GM19025 (cell line): Measurements from ENCODE around the gene PRR23A.
"Not testable (repeated sequence)": the region's sequence is repeated elsewhere in the genome, so short reads cannot be mapped to it uniquely, and the experiment has no call there.

ENCODE experiments used
- ATAC-seq: cut with Tn5 transposase; IDR thresholded peaks from one replicate; pipeline ENCODE4 v1.9.1; 2021; ENCODE audit warnings: mild to moderate bottlenecking, low read depth, moderate library complexity; ENCODE audit not compliant: unreplicated experiment

PRR23A gene

DNA sequence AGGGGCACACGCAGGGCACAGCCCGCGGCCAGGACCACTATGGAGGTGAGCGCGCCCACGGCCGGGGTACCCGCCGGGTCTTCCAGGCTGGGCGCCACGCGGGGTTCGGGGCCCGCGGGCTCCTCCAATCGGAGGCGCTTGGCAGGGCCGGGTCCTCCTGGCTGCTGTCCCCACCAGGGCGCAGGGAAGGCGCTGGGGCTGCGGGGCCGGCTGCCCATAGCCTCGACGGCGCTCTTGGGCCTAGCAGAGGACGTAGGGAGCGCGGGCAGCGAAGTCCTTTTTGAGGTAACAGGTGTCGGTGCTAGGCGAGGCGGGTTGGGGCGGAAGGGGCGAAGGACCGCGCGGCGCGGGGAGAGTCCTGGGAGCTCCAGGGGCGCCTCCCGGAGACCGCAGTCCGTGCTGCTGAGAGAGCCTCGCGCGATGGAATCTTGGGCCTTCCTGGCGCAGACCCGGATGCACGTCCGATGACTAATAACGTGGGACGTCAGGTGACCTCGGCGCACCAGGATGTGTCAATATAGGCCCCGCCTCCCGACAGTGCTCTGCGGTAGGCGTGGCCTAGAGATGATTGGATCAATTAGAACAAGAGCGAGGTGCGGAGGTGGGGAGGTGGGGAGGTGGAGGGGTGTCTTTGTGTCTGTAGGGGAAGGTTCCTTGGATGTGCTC, at the start of gene PRR23A:
Gene PRR23A, minus strand, starts transcription at position 218 of the 666 bp plus-strand sequence. Its CDS starts 0 bp downstream, at position 218.
- no peak for ATAC-seq

GRCh38 chr3:139052802-139053600, 46.9 kb upstream of the PRR23A start:
- no peak for ATAC-seq

- no peak for ATAC-seq
Measured at GRCh38 chr3:139044366-139045210, 38.5 kb upstream of the PRR23A start, which contains the start of gene PRR23C. PRR23C (minus strand) TSS chr3:139044892; CDS start chr3:139044620, 272 bp downstream.

- no peak for ATAC-seq
Measured at GRCh38 chr3:139043554-139044365, 37.7 kb upstream of the PRR23A start.

GRCh38 chr3:139037478-139037877, 31.4 kb upstream of the PRR23A start:
- ATAC-seq = no peak

- no peak for ATAC-seq
Measured at GRCh38 chr3:139032326-139033002, 26.4 kb upstream of the PRR23A start.

DNA sequence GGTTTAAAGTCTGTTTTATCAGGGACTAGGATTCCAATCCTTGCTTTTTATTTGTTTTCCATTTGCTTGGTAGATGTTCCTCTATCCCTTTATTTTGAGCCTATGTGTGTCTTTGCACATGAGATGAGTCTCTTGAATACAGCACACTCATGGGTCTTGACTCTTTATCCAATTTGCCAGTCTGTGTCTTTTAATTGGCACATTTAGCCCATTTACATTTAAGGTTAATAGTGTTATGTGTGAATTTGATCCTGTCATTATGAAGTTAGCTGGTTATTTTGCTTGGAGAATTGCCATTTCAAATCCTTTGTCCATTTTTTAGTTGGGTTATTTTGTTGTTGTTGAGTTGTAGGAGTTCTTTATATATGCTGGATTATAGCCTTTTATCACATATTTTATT, 24.5 kb upstream of the PRR23A start:
- not testable (repeated sequence) for ATAC-seq

GRCh38 chr3:139024968-139025367, 18.9 kb upstream of the PRR23A start:
- no peak for ATAC-seq

- no peak for ATAC-seq
Measured at GRCh38 chr3:139020868-139021234, 14.8 kb upstream of the PRR23A start, which contains the start of gene PRR23B. PRR23B (minus strand) TSS chr3:139020926; CDS start chr3:139020661, 265 bp downstream.

DNA sequence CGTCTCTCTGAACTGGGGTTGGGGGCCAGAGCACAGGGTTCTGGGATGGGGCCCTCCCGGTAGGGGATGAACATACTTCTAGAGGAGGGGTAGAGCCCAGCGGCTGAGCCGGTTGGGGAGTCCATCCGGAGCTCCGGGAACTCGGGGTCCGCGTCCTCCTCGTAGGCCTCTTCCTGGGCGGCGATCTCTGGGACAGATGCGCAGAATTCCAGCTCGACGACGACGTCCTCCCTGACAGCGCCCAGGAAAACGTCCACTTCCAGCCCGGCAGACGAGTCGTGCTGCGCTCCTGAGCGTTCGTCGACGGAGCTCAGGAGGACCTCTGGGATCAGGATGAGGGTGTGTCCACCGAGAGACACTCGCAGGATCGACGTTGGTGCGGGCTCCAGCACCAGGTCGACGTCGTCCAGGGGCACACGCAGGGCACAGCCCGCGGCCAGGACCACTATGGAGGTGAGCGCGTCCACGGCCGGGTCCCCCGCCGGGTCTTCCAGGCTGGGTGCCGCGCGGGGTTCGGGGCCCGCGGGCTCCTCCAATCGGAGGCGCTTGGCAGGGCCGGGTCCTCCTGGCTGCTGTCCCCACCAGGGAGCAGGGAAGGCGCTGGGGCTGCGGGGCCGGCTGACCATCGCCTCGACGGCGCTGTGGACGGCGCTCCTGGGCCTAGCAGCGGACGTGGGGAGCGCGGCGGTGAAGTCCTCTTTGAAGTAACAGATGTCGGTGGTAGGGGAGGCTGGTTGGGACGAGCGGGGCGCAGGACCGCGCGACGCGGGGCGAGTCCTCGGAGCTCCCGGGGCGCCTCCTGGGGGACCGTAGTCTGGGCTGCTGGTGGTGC, 14.2 kb upstream of the PRR23A start:
- no peak for ATAC-seq

DNA sequence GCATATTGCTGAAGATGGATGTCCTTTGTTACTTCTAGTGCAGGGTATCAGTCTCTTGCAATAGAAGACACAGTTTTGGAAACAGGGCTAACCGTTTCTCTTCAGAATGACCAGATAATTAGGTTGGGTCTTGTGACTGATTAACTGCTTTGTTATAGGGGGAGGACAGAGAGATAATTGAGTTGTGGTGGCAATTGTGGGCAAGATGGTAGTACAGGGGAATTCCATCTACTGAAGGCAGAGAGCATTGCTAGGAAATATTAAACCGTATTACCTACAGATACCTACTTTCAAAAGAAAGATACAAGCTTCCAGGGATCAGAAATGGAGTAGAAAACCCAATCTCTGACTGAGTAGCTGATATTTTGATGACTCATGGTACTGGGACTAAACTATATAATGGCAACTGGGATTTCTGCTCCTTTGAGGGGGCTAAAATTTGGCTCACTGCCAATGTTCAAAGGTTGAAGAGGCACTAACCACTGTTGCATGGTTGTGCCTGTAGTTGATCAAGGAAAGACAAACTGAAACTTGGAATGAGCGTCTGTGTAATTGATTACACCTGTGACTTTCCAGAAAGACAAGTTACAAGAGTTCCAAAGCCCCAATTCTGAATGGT, 10.5 kb upstream of the PRR23A start:
- no peak for ATAC-seq

DNA sequence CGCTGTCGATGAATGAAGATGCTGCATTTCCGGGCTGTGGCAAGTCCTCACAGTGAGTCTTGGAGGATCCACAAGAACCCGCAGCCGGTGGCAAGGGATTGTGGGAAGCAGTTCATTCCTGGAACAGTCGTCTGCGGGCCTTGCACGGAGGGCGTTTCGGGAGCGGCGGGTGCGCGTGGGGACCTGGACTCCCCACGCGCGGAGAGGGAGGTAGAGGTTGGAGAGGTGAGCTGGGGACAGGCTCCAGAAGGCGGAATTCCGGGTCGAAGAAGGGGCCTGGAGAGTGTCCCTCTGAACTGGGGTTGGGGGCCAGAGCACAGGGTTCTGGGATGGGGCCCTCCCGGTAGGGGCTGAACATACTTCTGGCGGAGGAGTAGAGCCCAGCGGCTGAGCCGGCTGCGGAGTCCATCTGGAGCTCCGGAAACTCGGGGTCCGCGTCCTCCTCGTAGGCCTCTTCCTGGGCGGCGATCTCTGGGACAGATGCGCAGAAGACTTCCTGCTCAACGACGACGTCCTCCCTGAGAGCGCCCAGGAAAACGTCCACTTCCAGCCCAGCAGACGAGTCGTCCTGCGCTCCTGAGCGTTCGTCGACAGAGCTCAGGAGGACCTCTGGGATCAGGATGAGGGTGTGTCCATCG, 593 bp downstream of the PRR23A start:
- ATAC-seq = no peak

- no peak for ATAC-seq
Measured at GRCh38 chr3:138995706-138996105, 10.4 kb downstream of the PRR23A start.

- ATAC-seq = no peak
Measured at GRCh38 chr3:138987181-138987580, 18.9 kb downstream of the PRR23A start.

- ATAC-seq = no peak
Measured at GRCh38 chr3:138985932-138986331, 20.1 kb downstream of the PRR23A start.

GRCh38 chr3:138984816-138985215, 21.3 kb downstream of the PRR23A start:
- no peak for ATAC-seq

GRCh38 chr3:138976047-138976446, 30.0 kb downstream of the PRR23A start:
- ATAC-seq = no peak

DNA sequence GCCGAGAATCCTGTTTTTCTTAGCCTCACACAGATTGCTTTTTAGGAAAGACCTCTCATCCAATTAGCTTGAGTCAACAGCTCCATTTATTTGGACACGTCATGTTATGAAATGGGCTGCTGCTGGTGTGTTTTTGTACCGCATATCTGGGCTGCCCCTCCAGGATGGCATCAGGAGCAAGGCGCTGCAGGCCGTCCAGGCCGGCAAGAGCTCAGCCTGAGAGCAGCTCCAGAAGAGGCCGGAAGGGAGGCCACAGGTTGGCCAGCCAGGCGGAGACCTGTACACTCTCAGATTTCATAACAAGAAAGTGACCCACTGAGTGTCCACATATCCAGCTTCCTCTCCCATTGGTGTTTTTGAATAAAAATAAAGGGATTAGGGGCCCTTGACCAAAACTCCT, 30.7 kb downstream of the PRR23A start:
- ATAC-seq = no peak
